ENCODE data around the gene RNF14. TPM values are rescaled to one million over a fixed set of nuclear protein-coding genes. Genes with fewer than 3 reads are reported as not detected.

RNF14 gene
- total RNA-seq, 2 donors from 2014 or later: 38.2 to 43.5 TPM

- peaks cover 1 to 6% of the 10 kb centered on the region in 2 donors for H3K4me1 Mint-ChIP-seq (ENCODE audit: low read depth in 2 of 2)
- no peaks in the 10 kb centered on the region for H3K27me3 Mint-ChIP-seq
- DNase-seq (ENCODE audit: low spot score) (no peak), ATAC-seq (no peak)
- no peak overlapping the region for H3K4me3 Mint-ChIP-seq
- peaks cover 30% of the 10 kb centered on the region for H3K36me3 Mint-ChIP-seq
- no peaks in the 10 kb centered on the region for H3K9me3 Mint-ChIP-seq
- H3K27ac Mint-ChIP-seq: no peak overlapping the region
Measured at GRCh38 chr5:141935538-141935937, 33.4 kb upstream of the RNF14 start.

DNA sequence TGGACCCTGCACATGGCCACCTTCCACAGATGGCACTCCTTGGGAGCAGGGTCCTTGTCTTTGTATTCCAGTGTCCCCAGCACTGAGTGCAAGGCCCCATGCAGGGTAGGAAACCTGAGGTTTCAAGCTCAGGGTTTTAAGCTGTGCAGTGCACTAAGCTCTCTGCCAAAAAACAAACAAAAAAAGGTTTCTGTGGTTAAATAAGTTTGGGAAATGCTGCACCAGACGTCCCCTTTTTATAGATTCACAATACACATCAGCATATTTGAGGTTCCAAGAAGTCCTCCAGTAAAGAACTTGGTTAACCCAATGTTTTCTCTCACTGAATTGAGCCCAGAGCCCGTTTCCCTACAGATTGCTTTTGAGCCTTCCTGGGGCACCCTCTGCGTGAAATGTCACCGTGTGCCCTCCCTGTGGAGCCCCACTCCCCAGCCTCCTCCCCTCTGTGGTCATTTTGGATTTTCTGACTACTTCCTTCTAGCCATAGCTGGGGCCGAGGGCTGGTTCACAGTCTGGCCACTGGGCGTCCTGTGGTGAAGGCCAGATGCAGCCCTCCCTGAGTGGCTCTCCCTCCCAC is 28.1 kb upstream of the RNF14 start:
- Mint-ChIP-seq H3K4me1 (ENCODE audit: low read depth in 2 of 2) (peaks cover 18 to 24% of the 10 kb centered on the region in 2 donors), H3K36me3 (peaks cover 3% of the 10 kb centered on the region), H3K27ac (peak overlapping the region; percentile 74 to 88), H3K9me3 (no peaks in the 10 kb centered on the region), H3K4me3 (no peak overlapping the region), H3K27me3 (no peaks in the 10 kb centered on the region)
- peak; percentile 49 to 66 for ATAC-seq
- no peak for DNase-seq (ENCODE audit: low spot score)

DNA sequence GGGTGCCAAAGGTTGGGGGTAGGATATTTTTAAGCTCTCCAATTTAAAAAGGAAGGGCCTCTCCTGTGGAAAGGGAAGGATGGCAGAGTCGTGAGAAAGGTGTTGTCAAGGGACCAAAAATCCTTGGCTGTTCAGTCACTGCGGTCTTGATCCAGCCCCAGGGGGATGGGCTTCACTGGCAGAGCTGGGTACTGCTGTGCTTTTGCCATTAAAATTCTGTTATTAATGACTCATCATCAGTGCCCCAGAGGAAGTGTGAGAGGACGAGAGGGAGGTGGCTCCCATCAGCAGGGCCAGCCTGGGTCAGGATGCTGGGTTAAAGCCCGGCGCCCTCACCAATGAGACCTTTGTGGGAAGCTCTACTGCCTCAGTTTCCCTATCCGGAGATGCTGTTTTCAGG is 27.6 kb upstream of the RNF14 start:
- DNase-seq (ENCODE audit: low spot score): no peak
- H3K27ac Mint-ChIP-seq: peak overlapping the region; percentile 74 to 88

DNA sequence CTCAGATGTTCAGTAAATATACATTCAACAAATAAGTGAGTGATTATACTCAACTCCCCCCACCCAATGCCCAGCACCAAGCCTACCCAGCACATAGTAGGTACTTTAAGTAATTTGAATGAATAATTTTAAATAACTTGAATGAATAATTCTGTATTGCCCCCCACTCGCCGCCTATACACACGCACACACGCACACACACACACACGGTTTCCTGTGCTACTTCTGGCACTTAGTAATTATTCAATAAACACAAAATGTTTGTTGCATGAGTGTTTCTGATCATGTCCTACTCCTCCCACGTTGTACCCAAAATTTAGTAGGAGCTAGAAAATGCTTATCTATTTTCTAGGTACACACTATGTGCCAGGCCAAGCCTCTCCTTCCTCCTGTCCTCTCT is 27.1 kb upstream of the RNF14 start:
- no peaks in the 10 kb centered on the region for H3K27me3 Mint-ChIP-seq
- no peaks in the 10 kb centered on the region for H3K36me3 Mint-ChIP-seq
- ATAC-seq (no peak), DNase-seq (ENCODE audit: low spot score) (no peak)
- no peaks in the 10 kb centered on the region for H3K9me3 Mint-ChIP-seq
- H3K4me1 Mint-ChIP-seq (ENCODE audit: low read depth in 2 of 2): peaks cover 18 to 24% of the 10 kb centered on the region in 2 donors
- peak overlapping the region; percentile 63 to 88 for H3K27ac Mint-ChIP-seq
- H3K4me3 Mint-ChIP-seq: peak overlapping the region; percentile 32

More for the DNA sequence above, 27.6 kb upstream of the RNF14 start:
- Mint-ChIP-seq H3K36me3 (no peaks in the 10 kb centered on the region), H3K9me3 (no peaks in the 10 kb centered on the region), H3K4me1 (ENCODE audit: low read depth in 2 of 2) (peaks cover 18 to 24% of the 10 kb centered on the region in 2 donors), H3K4me3 (no peak overlapping the region), H3K27me3 (no peaks in the 10 kb centered on the region)
- ATAC-seq: peak in 1 of 2 donors; percentile 28

GRCh38 chr5:141942185-141942857 is 26.6 kb upstream of the RNF14 start:
- H3K36me3 Mint-ChIP-seq: no peaks in the 10 kb centered on the region
- DNase-seq (ENCODE audit: low spot score): no peak
- no peaks in the 10 kb centered on the region for H3K9me3 Mint-ChIP-seq
- ATAC-seq: no peak
- H3K4me1 Mint-ChIP-seq (ENCODE audit: low read depth in 2 of 2): peaks cover 18 to 24% of the 10 kb centered on the region in 2 donors
- H3K4me3 Mint-ChIP-seq: peak overlapping the region; percentile 32
- peak overlapping the region; percentile 63 to 88 for H3K27ac Mint-ChIP-seq
- no peaks in the 10 kb centered on the region for H3K27me3 Mint-ChIP-seq

GRCh38 chr5:141944076-141944475 is 24.8 kb upstream of the RNF14 start:
- H3K27ac Mint-ChIP-seq: no peak overlapping the region
- H3K4me3 Mint-ChIP-seq: no peak overlapping the region
- H3K27me3 Mint-ChIP-seq: no peaks in the 10 kb centered on the region
- H3K36me3 Mint-ChIP-seq: no peaks in the 10 kb centered on the region
- H3K4me1 Mint-ChIP-seq (ENCODE audit: low read depth in 2 of 2): peaks cover 18 to 24% of the 10 kb centered on the region in 2 donors
- ATAC-seq: no peak
- H3K9me3 Mint-ChIP-seq: no peaks in the 10 kb centered on the region
- DNase-seq (ENCODE audit: low spot score): no peak

DNA sequence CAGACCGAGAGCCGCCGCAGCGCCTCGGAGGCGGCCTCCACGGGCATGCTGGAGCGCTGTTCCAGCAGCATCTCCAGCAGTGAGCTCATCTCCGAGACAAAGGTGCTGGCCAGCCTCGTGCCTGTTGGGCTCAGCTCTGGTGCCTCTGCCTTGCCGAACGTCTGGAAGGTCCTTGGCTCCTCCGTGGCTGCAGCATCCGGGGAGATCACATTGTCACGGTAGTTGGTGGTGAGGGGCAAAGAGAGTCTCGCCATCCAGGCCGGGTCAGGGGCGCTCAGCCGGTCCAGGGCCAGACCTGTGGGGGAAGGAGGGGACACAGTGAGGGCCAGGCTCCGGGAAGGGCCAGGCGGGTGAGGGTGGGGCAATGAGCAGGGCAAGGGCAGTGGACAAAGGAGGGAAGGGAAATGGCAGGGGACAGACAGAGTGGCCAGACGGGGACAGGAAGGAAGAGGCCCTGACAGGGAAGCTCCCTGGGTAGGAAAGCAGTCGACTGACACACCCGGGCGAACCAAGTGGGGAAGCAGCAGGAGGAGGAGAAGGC is 23.3 kb upstream of the RNF14 start:
- Mint-ChIP-seq H3K27ac (no peak overlapping the region), H3K4me1 (ENCODE audit: low read depth in 2 of 2) (peaks cover 16 to 22% of the 10 kb centered on the region in 2 donors), H3K27me3 (no peaks in the 10 kb centered on the region), H3K4me3 (no peak overlapping the region), H3K9me3 (no peaks in the 10 kb centered on the region), H3K36me3 (no peaks in the 10 kb centered on the region)
- ATAC-seq: no peak
- no peak for DNase-seq (ENCODE audit: low spot score)

DNA sequence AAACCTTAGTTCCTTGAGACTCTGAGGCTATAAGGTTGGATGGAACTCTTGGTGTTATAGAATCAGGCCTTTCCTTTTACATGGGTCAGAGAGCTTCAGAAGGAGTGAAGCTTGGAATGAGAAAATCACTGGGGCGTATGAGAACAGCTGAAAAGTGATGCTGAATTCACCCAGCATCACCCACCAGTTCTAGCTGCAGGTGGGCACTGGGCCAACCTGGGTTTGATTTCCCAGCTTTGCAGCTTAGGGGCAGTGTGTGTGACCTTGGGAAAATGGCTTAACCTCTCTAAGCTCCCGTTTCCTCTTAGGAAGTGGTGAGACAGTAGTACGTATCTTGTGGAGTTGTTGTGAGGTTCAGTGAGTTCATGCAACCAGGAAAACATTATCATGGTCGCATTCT is 21.6 kb upstream of the RNF14 start:
- H3K27me3 Mint-ChIP-seq: no peaks in the 10 kb centered on the region
- H3K36me3 Mint-ChIP-seq: no peaks in the 10 kb centered on the region
- DNase-seq (ENCODE audit: low spot score) (no peak), ATAC-seq (no peak)
- H3K9me3 Mint-ChIP-seq: no peaks in the 10 kb centered on the region
- peaks cover 10 to 19% of the 10 kb centered on the region in 2 donors for H3K4me1 Mint-ChIP-seq (ENCODE audit: low read depth in 2 of 2)
- H3K27ac Mint-ChIP-seq: no peak overlapping the region
- no peak overlapping the region for H3K4me3 Mint-ChIP-seq

- peaks cover 9 to 12% of the 10 kb centered on the region in 2 donors for H3K4me1 Mint-ChIP-seq (ENCODE audit: low read depth in 2 of 2)
Measured at GRCh38 chr5:141948812-141949211, 20.1 kb upstream of the RNF14 start.

GRCh38 chr5:141949511-141949910 is 19.4 kb upstream of the RNF14 start:
- DNase-seq (ENCODE audit: low spot score): no peak
- Mint-ChIP-seq H3K4me1 (ENCODE audit: low read depth in 2 of 2) (peaks cover 9 to 12% of the 10 kb centered on the region in 2 donors), H3K27me3 (no peaks in the 10 kb centered on the region), H3K4me3 (no peak overlapping the region), H3K9me3 (no peaks in the 10 kb centered on the region), H3K27ac (no peak overlapping the region), H3K36me3 (no peaks in the 10 kb centered on the region)
- no peak for ATAC-seq

More at GRCh38 chr5:141948812-141949211, 20.1 kb upstream of the RNF14 start:
- Mint-ChIP-seq H3K36me3 (no peaks in the 10 kb centered on the region), H3K4me3 (no peak overlapping the region), H3K27me3 (no peaks in the 10 kb centered on the region), H3K27ac (no peak overlapping the region), H3K9me3 (no peaks in the 10 kb centered on the region)
- ATAC-seq: no peak
- no peak for DNase-seq (ENCODE audit: low spot score)

DNA sequence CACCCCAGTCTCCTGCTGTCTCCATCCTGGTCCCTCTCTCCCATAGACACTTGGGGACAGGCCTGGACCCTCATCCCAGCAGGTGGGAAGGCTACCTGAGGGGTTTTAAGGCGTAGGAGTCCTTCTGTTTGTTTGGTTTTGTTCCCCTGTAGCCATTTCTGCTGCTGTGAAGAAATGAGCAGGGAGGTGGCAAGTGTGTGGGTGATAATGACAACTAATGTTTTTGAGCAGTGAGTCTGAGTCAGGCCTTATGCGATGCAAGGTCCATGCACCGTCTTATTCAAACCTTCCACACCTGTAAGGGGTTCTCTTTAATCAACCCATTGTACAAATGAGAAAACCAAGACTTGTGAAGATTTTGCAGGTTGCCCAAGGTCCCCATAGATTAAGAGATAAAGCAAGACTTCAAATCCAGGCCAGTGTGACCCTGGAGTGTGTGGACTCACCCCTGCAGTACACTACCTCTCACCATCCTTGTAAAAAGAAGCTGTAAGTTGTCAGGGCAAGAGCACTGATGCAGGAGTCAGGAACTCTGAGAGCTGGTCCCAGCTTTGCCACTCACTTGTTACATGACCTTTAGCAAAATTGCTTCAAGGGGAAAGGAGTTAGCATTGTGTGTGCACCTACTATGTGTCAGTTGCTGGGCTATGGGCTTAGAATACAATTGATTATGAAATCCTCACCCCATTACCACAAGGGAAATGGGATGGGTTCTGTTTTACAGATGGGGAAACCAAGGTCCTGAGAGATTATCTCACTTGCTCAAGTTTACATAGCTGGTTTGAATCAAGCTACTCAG is 18.5 kb upstream of the RNF14 start:
- ATAC-seq: no peak
- DNase-seq (ENCODE audit: low spot score): no peak
- Mint-ChIP-seq H3K27me3 (no peaks in the 10 kb centered on the region), H3K36me3 (no peaks in the 10 kb centered on the region), H3K27ac (no peak overlapping the region), H3K4me1 (ENCODE audit: low read depth in 2 of 2) (peaks cover 9 to 12% of the 10 kb centered on the region in 2 donors), H3K9me3 (no peaks in the 10 kb centered on the region), H3K4me3 (no peak overlapping the region)

GRCh38 chr5:141951332-141951781 is 17.5 kb upstream of the RNF14 start:
- H3K27me3 Mint-ChIP-seq: no peaks in the 10 kb centered on the region
- no peaks in the 10 kb centered on the region for H3K36me3 Mint-ChIP-seq
- peak overlapping the region in 1 of 2 donors; percentile 82 for H3K27ac Mint-ChIP-seq
- peaks cover 9 to 12% of the 10 kb centered on the region in 2 donors for H3K4me1 Mint-ChIP-seq (ENCODE audit: low read depth in 2 of 2)
- ATAC-seq: no peak
- DNase-seq (ENCODE audit: low spot score): no peak
- no peak overlapping the region for H3K4me3 Mint-ChIP-seq
- H3K9me3 Mint-ChIP-seq: no peaks in the 10 kb centered on the region

DNA sequence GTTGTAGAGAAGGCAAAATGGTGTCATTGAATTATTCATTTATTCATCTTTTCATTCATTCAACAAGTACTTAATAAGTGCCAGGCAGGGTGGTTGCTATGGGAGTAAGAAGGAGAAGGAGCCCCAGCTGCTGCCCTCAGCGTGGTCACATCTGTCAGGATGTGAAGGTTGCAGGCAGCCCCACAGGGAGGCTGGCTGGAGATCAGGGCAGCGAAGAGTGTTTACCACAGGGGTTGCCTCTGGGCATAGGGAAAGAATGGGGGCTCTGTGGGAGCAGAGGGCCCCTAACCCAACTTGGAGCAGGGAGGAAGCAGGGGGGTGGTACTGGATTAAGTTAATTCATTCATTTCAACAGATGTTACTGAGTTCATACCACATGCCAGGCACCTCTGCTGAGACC is 16.9 kb upstream of the RNF14 start:
- peak overlapping the region in 1 of 2 donors; percentile 82 for H3K27ac Mint-ChIP-seq
- H3K36me3 Mint-ChIP-seq: no peaks in the 10 kb centered on the region
- no peak for ATAC-seq
- no peak overlapping the region for H3K4me3 Mint-ChIP-seq
- H3K27me3 Mint-ChIP-seq: no peaks in the 10 kb centered on the region
- H3K4me1 Mint-ChIP-seq (ENCODE audit: low read depth in 2 of 2): peaks cover 9 to 12% of the 10 kb centered on the region in 2 donors
- no peak for DNase-seq (ENCODE audit: low spot score)
- no peaks in the 10 kb centered on the region for H3K9me3 Mint-ChIP-seq
